ENCODE results near the gene GPX4.

The GPX4 gene

GRCh38 chr19:1068009-1069001 lies 35.5 kb upstream of the GPX4 start:
- DNase-seq = peak; percentile 57 to 85 (median 72)

GRCh38 chr19:1069009-1069779 lies 34.6 kb upstream of the GPX4 start:
- DNase-seq = peak; percentile 39 to 77 (median 70)

GRCh38 chr19:1070576-1070930 lies 33.2 kb upstream of the GPX4 start:
- no peak for DNase-seq

- DNase-seq = no peak
These were observed 32.6 kb upstream of the GPX4 start for GRCh38 chr19:1070931-1071791.

- DNase-seq = no peak
These were observed 31.3 kb upstream of the GPX4 start for GRCh38 chr19:1072371-1073015.

GRCh38 chr19:1073063-1073955 lies 30.5 kb upstream of the GPX4 start:
- peak in 5 of 6 experiments; percentile 29 to 51 (median 39) for DNase-seq

- DNase-seq = peak in 3 of 6 experiments; percentile 39 to 79 (median 65)
These were observed 29.8 kb upstream of the GPX4 start for GRCh38 chr19:1073956-1074517.

GRCh38 chr19:1074544-1075283 lies 29.1 kb upstream of the GPX4 start:
- peak; percentile 89 to 97 (median 95) for DNase-seq

GRCh38 chr19:1076046-1076386 lies 27.8 kb upstream of the GPX4 start:
- peak in 3 of 6 experiments; percentile 50 to 65 (median 52) for DNase-seq

GRCh38 chr19:1076951-1077350 lies 26.8 kb upstream of the GPX4 start:
- peak; percentile 81 to 96 (median 92) for DNase-seq

- DNase-seq = peak; percentile 39 to 64 (median 48)
These were observed 24.2 kb upstream of the GPX4 start for GRCh38 chr19:1079566-1080111.

GRCh38 chr19:1080360-1081161 lies 23.2 kb upstream of the GPX4 start:
- DNase-seq = no peak

GRCh38 chr19:1081301-1082164 lies 22.3 kb upstream of the GPX4 start:
- DNase-seq = no peak

GRCh38 chr19:1082165-1082927 lies 21.4 kb upstream of the GPX4 start:
- DNase-seq = peak; percentile 73 to 90 (median 88)

- DNase-seq = no peak
These were observed 20.6 kb upstream of the GPX4 start for GRCh38 chr19:1082928-1083816.

All from stimulated activated naive CD4-positive, alpha-beta T cell (primary cell).